Measurements from ENCODE around the gene OOSP3. TPM values are rescaled to one million over a fixed set of nuclear protein-coding genes. Genes with fewer than 3 reads are reported as not detected.

The OOSP3 gene
- total RNA-seq, 1 experiment from 2014 or later: not detected

GRCh38 chr11:59859673-59860072 is 18.9 kb upstream of the OOSP3 start (continued):
- no peak for TF ChIP-seq ZNF396 (CRISPR knock-in tag; IDR thresholded peaks at IDR 0.05; ENCODE audit: borderline replicate concordance)
- TF ChIP-seq STAT6 (CRISPR knock-in tag; conservative IDR thresholded peaks at IDR 0.05; ENCODE audit: low read depth): no peak

- POLR2A ChIA-PET: no interaction called here
- H3K27me3 Mint-ChIP-seq (ENCODE audit: low read depth): no peaks in the 10 kb centered on the region
Observed at GRCh38 chr11:59862252-59862651, 16.3 kb upstream of the OOSP3 start.

More at GRCh38 chr11:59862252-59862651, 16.3 kb upstream of the OOSP3 start:
- H3K36me3 Mint-ChIP-seq: no peaks in the 10 kb centered on the region
- ATAC-seq: no peak
- H3K27ac Mint-ChIP-seq: no peak overlapping the region
- CTCF ChIA-PET: no interaction called here
- DNase-seq (ENCODE audit: low spot score): no peak
- TF ChIP-seq IRF1 (CRISPR knock-in tag; IDR thresholded peaks at IDR 0.05) (no peak), CREB1 (CRISPR knock-in tag; IDR thresholded peaks at IDR 0.05) (no peak), GRHL2 (CRISPR knock-in tag; IDR thresholded peaks at IDR 0.05; ENCODE audit: insufficient replicate concordance, severe bottlenecking) (no peak), E2F5 (CRISPR knock-in tag; IDR thresholded peaks at IDR 0.05) (no peak), ZBTB21 (CRISPR knock-in tag; IDR thresholded peaks at IDR 0.05; ENCODE audit: borderline replicate concordance) (no peak), ZNF138 (CRISPR knock-in tag; conservative IDR thresholded peaks at IDR 0.05) (no peak), CTCF (IDR thresholded peaks at IDR 0.05) (no peak), PRRX2 (CRISPR knock-in tag; IDR thresholded peaks at IDR 0.05) (no peak), ZNF317 (CRISPR knock-in tag; IDR thresholded peaks at IDR 0.05; ENCODE audit: borderline replicate concordance, low read depth) (no peak), E2F1 (CRISPR knock-in tag; IDR thresholded peaks at IDR 0.05) (no peak), RORB (CRISPR knock-in tag; IDR thresholded peaks at IDR 0.05) (no peak), AR (CRISPR knock-in tag; IDR thresholded peaks at IDR 0.05) (no peak), SMAD4 (CRISPR knock-in tag; IDR thresholded peaks at IDR 0.05) (no peak), OVOL2 (CRISPR knock-in tag; IDR thresholded peaks at IDR 0.05; ENCODE audit: borderline replicate concordance) (no peak), NR2C2 (CRISPR knock-in tag; IDR thresholded peaks at IDR 0.05) (no peak), ZNF532 (CRISPR knock-in tag; IDR thresholded peaks at IDR 0.05; ENCODE audit: borderline replicate concordance) (no peak), ZNF671 (CRISPR knock-in tag; IDR thresholded peaks at IDR 0.05) (no peak)
- no peak overlapping the region for H3K4me3 Mint-ChIP-seq
- H3K4me1 Mint-ChIP-seq: peaks cover 9% of the 10 kb centered on the region
- peaks cover 4% of the 10 kb centered on the region for H3K9me3 Mint-ChIP-seq
